HepG2 (cell line): ENCODE measurements around the gene LMAN2. TPM values are rescaled to one million over a fixed set of nuclear protein-coding genes. Genes with fewer than 3 reads are reported as not detected.

ENCODE experiments used
- BCL6 ChIP-seq: IDR thresholded peaks from 2 replicates; pipeline ENCODE4 v1.6.1; 2016; ENCODE audit warnings: missing genetic modification reagents, missing compliant biosample characterization
- E2F2 ChIP-seq: sonication (generic); formaldehyde crosslinking; IDR thresholded peaks from 2 replicates; pipeline ENCODE4 v1.4.0; 2020; ENCODE audit warnings: missing genetic modification reagents, borderline replicate concordance
- KLF9 ChIP-seq: IDR thresholded peaks from 2 replicates; pipeline ENCODE4 v1.6.1; 2016; ENCODE audit warnings: low read depth
- MTERF4 ChIP-seq: sonication (generic); formaldehyde crosslinking; IDR thresholded peaks from 2 replicates; pipeline ENCODE4 v1.8.0; 2023; ENCODE audit warnings: mild to moderate bottlenecking, missing genetic modification reagents
- NFYB ChIP-seq: sonication (generic); formaldehyde crosslinking; IDR thresholded peaks from 2 replicates; pipeline ENCODE4 v1.4.0; 2020; ENCODE audit warnings: missing genetic modification reagents
- PRMT3 ChIP-seq: sonication (generic); formaldehyde crosslinking; IDR thresholded peaks from 2 replicates; pipeline ENCODE4 v1.8.1; 2022; ENCODE audit warnings: low read depth, mild to moderate bottlenecking, moderate library complexity, missing genetic modification reagents, borderline replicate concordance
- RFX3 ChIP-seq: IDR thresholded peaks from 2 replicates; pipeline ENCODE4 v1.6.1; 2016; ENCODE audit warnings: missing biosample characterization, missing genetic modification reagents
- SIX1 ChIP-seq: sonication (generic); formaldehyde crosslinking; IDR thresholded peaks from 2 replicates; pipeline ENCODE4 v1.4.0; 2020; ENCODE audit warnings: missing genetic modification reagents, borderline replicate concordance
- SSRP1 ChIP-seq: IDR thresholded peaks from 2 replicates; pipeline ENCODE4 v1.6.1; 2016; ENCODE audit warnings: control low read depth
- SYNCRIP ChIP-seq: fragments of 200-400 bp; formaldehyde crosslinking; IDR thresholded peaks from 2 replicates; pipeline ENCODE4 v1.6.1; 2018; ENCODE audit warnings: mild to moderate bottlenecking, low read depth, low read length; ENCODE audit not compliant: insufficient read depth
- TFDP1 ChIP-seq: IDR thresholded peaks from 2 replicates; pipeline ENCODE4 v1.6.1; 2016; ENCODE audit warnings: missing compliant biosample characterization, missing genetic modification reagents, borderline replicate concordance
- U2AF2 ChIP-seq: fragments of 200-400 bp; formaldehyde crosslinking; IDR thresholded peaks from 2 replicates; pipeline ENCODE4 v1.6.1; 2017; ENCODE audit warnings: low read depth, mild to moderate bottlenecking, low read length
- ZFAT ChIP-seq: sonication (generic); formaldehyde crosslinking; conservative IDR thresholded peaks from 2 replicates; pipeline ENCODE4 v1.8.1; 2023; ENCODE audit warnings: missing genetic modification reagents, inconsistent platforms
- ZMYM3 ChIP-seq: sonication (generic); formaldehyde crosslinking; IDR thresholded peaks from 2 replicates; pipeline ENCODE4 v1.5.1; 2020; ENCODE audit warnings: mild to moderate bottlenecking, missing genetic modification reagents
- ZNF180 ChIP-seq: sonication (generic); formaldehyde crosslinking; IDR thresholded peaks from 2 replicates; pipeline ENCODE4 v1.4.0; 2020; ENCODE audit warnings: low read depth, missing genetic modification reagents, borderline replicate concordance
- ZNF446 ChIP-seq: sonication (generic); formaldehyde crosslinking; IDR thresholded peaks from 2 replicates; pipeline ENCODE4 v1.5.0; 2020; ENCODE audit warnings: mild to moderate bottlenecking, missing genetic modification reagents
- ZNF616 ChIP-seq: sonication (generic); formaldehyde crosslinking; IDR thresholded peaks from 2 replicates; pipeline ENCODE4 v1.5.0; 2020; ENCODE audit warnings: low read depth, mild to moderate bottlenecking, missing genetic modification reagents
- ZNF784 ChIP-seq: sonication (generic); formaldehyde crosslinking; IDR thresholded peaks from 2 replicates; pipeline ENCODE4 v1.5.1; 2020; ENCODE audit warnings: missing genetic modification reagents, mild to moderate bottlenecking, borderline replicate concordance
- ZNF878 ChIP-seq: sonication (generic); formaldehyde crosslinking; IDR thresholded peaks from 2 replicates; pipeline ENCODE4 v1.8.1; 2023; ENCODE audit warnings: mild to moderate bottlenecking, missing genetic modification reagents, moderate library complexity
- ZSCAN29 ChIP-seq: sonication (generic); formaldehyde crosslinking; conservative IDR thresholded peaks from 2 replicates; pipeline ENCODE4 v1.4.0; 2020; ENCODE audit warnings: mild to moderate bottlenecking, missing genetic modification reagents
- polyA plus RNA-seq, 8 experiments: library from polyadenylated mRNA; depleted of rRNA in 3 of 8; stranded (reverse) in 7 of 8; unstranded in 1 of 8; fragments of >200 nt; fragmentation: Illumina TruSeq in 4 of 8; extraction: Trizol in 4 of 8; gene quantifications; 2 replicates each; pipeline versions ENCODE4 v1.2.1 to v1.2.3, GENCODE V29; 2011 to 2016; ENCODE audit warnings: low read depth in 4 of 8, missing spikeins in 1 of 8, mixed read lengths in 1 of 8; ENCODE audit not compliant: insufficient read depth in 1 of 8
- total RNA-seq, 5 experiments: library from RNA; depleted of rRNA; stranded (reverse); fragments of >200 nt; fragmentation: Illumina TruSeq; extraction: Trizol; gene quantifications; 2 replicates each; pipeline ENCODE4 v1.2.3, GENCODE V29; 2016; ENCODE audit warnings: low read depth in 1 of 5

Gene LMAN2
- total and polyA plus RNA-seq, 2 of the 13 experiments (the other 11 are each of a cell fraction or from before 2014, with no cell fraction given): 191 to 197 TPM

- TF ChIP-seq RFX3 (CRISPR knock-in tag) (no peak), KLF9 (CRISPR knock-in tag) (no peak), ZFAT (CRISPR knock-in tag) (no peak), PRMT3 (CRISPR knock-in tag) (no peak), E2F2 (CRISPR knock-in tag) (no peak), NFYB (CRISPR knock-in tag) (no peak), ZMYM3 (CRISPR knock-in tag) (no peak), ZNF878 (CRISPR knock-in tag) (no peak), SYNCRIP (no peak), ZNF784 (CRISPR knock-in tag) (no peak), U2AF2 (no peak), ZNF446 (CRISPR knock-in tag) (no peak), MTERF4 (no peak), SSRP1 (CRISPR knock-in tag) (no peak), ZNF616 (CRISPR knock-in tag) (no peak), SIX1 (CRISPR knock-in tag) (no peak), ZSCAN29 (CRISPR knock-in tag) (no peak), ZNF180 (CRISPR knock-in tag) (no peak), BCL6 (no peak), TFDP1 (peak; percentile 13; the same call in 1 of the 2 replicates)
These were observed 11.4 kb upstream of the LMAN2 start (continued) for GRCh38 chr5:177362610-177363507.
